Measurements from ENCODE around the gene TEDC2.
"Not testable (repeated sequence)": the region's sequence is repeated elsewhere in the genome, so short reads cannot be mapped to it uniquely, and the experiment has no call there.

The TEDC2 gene

GRCh38 chr16:2478279-2478678 lies 18.4 kb downstream of the TEDC2 start:
- DNase-seq: no peak

DNA sequence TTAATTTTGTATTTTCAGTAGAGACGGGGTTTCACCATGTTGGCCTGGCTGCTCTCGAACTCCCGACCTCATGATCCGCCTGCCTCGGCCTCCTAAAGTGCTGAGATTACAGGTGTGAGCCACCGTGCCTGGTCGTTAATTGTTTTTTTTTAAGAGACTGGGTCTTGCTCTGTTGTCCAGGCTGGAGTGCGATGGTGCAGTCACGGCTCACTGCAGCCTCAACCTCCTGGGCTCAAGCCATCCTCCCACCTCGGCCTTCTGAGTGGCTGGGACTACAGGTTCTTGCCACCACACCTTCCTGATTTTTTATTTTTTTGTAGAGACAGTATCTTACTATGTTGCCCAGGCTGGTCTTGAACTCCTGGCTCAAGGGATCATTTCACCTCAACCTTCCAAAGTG lies 20.1 kb downstream of the TEDC2 start:
- DNase-seq: not testable (repeated sequence)

DNA sequence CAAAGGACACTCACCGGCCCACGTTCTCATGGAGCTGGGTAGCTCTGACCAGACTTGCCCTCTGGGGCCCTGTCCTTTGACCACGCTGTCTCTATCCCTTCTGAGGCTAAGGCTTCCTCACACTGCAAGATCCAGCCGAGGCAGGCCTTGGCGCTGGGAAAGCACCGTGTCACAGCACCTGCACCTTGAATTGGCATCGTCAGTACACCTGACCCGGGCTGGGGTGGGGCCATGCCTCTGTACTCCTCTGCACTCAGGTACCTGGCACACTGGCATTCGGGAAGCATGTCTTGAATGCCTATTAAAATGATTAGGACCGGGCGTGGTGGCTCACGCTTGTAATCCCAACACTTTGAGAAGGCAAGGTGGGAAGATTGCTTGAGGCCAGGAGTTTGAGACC lies 21.0 kb downstream of the TEDC2 start:
- no peak for DNase-seq

DNA sequence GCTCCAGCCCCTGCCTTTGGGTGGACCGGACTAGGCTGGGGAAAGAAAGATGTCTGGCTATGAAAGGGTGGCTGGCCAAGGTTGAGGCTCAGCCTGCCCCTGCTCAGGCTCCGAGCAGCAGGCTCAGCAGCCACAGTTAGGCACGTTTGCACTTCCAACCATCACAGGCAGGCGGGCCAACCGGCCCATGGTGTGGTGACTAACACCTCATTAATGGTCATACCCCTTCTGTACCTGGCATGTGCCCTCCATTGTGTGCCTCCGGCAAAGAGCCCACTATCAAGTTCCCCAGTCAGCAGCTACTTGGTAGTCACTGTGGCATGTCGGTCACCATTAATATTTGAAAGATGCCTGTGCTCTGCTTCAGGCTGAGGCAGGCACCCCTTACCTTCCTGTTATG lies 21.8 kb downstream of the TEDC2 start:
- DNase-seq: no peak

DNA sequence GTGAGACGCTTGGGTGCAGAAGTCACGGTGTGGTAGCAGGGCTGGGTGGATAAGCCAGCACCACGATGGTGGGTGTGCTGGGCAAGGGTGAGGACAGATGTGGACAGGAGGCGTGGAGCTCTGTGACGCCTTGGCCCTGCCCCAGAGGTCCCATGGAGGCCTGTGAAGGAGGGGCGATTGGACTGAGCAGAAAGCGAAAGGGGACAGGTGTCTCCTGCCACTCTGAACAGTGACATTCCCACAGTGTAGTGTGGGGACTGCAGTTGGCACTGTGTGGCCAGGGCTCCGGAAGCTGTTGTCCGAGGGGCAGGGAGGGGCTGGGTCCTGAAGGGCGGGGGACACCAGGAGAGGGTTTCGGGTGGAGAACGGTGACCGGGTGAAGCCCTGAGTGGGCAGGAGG lies 22.3 kb downstream of the TEDC2 start:
- no peak for DNase-seq

- peak; percentile 62 for DNase-seq
These were observed 23.0 kb downstream of the TEDC2 start for GRCh38 chr16:2482708-2483534.

DNA sequence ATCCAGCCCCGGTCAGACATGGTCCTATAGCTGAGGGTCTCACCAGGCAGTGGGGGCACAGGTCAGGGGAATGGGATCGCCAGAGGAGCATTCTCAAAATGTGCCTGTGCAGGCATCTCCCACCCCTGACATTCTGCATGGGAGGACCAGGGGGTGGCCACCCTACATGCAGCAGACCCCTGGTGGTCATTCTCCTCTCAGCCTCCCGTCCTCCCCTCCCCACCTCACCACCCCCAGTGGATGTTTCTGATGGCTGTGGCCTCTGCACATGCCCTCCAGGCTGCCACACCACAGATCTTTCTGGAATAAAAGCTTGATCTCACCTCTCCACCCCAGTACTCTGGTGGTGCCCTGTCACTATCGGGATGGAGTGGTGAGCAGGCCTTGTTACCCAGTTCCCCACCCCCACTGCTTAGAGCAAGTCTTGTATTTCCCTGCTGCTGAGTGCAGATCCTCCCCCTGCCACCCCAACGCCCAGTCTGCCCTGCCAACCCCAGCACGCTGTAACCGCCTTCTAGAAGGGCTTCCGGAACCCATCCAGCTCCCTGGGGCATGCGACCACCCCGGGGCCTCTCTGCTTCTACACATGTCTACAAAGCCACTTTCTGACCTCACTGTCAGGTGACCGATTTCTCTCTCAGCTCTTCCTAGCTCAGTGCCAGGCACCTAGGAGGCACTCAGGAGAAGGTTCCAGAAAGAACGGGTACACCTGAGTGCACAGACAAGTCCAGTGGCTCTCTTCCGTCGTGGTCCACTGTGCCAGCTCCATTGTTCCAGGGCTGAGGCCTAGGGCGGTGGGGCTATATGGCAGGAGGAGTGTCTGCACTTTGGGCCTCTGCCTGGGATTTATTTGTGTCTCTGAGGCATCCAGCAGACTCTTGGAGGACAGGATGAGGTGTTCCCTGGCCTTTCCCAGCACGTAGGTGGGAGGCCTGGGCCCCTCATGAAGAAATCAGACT lies 24.3 kb downstream of the TEDC2 start:
- DNase-seq: no peak

- no peak for DNase-seq
These were observed 25.1 kb downstream of the TEDC2 start for GRCh38 chr16:2484898-2485508.

DNA sequence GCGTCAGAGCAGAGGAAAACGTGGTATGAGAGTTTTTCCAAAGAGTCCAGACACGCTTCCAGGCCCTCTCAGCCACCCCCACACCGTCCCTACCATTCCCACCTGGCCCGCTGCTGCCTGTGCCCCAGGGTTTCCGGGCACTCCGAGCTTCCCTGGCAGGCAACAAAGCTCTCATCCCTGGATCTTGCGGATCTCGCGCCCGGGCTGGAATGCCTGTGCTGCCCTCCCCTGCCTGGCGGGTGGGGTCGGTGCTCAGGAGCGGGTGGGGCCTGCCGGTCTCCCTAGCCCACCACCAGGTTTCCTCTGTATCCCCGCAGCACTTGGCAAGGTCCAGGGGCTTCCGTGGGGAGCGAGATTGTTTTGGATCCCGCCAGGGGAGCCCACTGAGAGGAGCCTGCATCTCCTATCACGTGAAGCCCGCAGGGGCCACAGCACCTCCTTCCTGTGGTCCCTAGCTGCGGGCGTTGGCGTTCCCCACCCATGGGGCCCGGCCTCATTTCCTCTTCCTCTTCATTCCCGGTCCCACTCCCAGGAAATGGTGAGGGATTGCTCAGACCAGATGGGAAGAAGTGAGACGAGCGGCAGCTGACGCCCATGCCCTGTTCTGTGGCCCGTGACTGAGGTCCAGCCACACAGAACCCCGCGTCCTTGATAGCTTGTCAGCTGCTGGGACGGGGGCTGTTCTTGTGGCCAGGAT lies 26.1 kb downstream of the TEDC2 start:
- no peak for DNase-seq

GRCh38 chr16:2486645-2487516 lies 27.0 kb downstream of the TEDC2 start:
- DNase-seq: no peak

DNA sequence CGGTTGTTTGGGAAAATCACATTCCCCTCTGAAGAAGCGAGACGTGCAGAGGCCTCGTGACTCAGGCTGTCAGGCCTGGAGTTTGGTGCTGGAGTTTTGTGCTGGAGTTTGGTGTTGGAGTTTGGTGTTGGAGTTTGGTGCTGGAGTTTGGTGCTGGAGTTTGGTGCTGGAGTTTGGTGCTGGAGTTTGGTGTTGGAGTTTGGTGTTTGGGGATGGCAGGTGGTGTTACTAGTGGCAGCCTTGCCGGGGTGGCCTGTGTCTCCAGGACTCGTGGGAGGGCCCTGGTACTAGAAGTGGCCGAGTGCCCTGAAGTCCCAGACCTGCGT lies 27.6 kb downstream of the TEDC2 start:
- DNase-seq: no peak

GRCh38 chr16:2487903-2488531 lies 28.1 kb downstream of the TEDC2 start:
- no peak for DNase-seq

GRCh38 chr16:2489581-2489980 lies 29.7 kb downstream of the TEDC2 start:
- no peak for DNase-seq

GRCh38 chr16:2490190-2491105 lies 30.5 kb downstream of the TEDC2 start:
- DNase-seq: no peak

DNA sequence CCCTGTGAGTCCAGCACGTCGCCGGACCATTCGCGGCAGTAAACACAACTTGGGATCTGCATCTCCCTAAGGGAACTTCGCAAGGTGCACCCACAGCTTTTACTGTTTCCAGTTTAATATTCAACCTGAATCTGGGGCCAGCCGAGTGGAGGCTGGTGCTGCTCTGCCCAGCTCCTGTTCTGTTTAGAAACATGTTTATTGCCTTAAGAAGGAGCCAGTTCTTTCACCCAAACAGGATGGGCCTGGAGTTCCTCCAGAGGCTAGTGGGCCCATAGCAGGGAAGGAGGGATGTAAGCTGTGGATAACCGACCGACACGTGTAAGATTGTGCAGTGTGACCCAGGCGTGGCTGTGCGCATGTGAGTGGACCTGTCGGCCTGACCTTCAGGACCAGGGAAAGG lies 32.4 kb downstream of the TEDC2 start:
- DNase-seq: no peak

DNA sequence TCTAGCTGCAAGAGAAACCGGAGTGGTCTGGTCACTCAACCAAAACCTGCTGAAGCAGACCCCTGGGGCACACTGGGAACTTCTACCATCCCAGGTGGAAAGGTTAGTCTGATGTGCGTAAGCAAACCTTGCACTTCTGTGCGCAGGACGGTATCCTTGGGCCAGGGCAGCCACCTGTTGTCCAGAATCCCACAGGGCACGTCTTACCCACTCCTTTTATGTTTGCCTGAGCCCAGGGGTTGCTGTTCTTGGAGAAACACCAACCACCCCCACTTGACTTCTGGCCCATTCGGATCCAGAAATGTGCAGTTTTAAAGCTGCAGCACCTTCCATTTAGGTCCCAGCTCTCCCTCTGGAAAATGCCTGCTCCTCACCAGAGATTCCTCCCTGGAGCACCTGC lies 33.7 kb downstream of the TEDC2 start:
- no peak for DNase-seq

GRCh38 chr16:2494616-2495015 lies 34.7 kb downstream of the TEDC2 start:
- DNase-seq: no peak

DNA sequence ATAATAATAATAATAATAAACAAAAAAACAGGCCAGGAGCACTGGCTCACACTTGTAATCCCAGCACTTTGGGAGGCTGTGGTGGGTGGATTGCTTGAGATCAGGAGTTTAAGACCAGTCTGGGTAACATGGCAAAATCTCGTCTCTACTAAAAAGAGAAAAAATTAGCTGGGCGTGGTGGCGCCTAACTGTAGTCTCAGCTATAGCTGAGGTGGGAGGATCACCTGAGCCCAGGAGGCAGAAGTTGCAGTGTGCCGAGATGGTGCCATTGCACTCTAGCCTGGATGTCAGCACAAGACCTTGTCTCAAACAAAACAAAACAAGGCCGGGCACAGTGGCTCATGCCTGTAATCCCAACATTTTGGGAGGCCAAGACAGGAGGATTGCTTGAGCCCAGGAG lies 35.1 kb downstream of the TEDC2 start:
- no peak for DNase-seq

- DNase-seq: no peak
These were observed 36.6 kb downstream of the TEDC2 start for GRCh38 chr16:2496223-2497115.
